Neural cell (in vitro differentiated cells): ENCODE results near the gene SLPI. TPM values are rescaled to one million over a fixed set of nuclear protein-coding genes. Genes with fewer than 3 reads are reported as not detected.

Experiments used
- H2AFZ ChIP-seq: fragments of 200-600, 300-800 bp; sonication (generic), shearing (Covaris generic); 2 replicates; pipeline ENCODE4 v1.6.0; 2014; ENCODE audit warnings: low read depth, mild to moderate bottlenecking, antibody characterized with exemption, low read length, moderate library complexity
- H3F3A ChIP-seq: fragments of 200-600 bp; shearing (Covaris generic); 2 replicates; pipeline ENCODE4 v1.6.1; 2016; ENCODE audit warnings: mild to moderate bottlenecking, moderate library complexity, mixed read lengths, antibody characterized with exemption, low read length; ENCODE audit not compliant: insufficient read depth, poor library complexity, severe bottlenecking
- H3K27ac ChIP-seq: fragments of 200-600, 300-800 bp; sonication (generic), shearing (Covaris generic); 2 replicates; pipeline ENCODE4 v1.5.1; 2014; ENCODE audit warnings: mild to moderate bottlenecking, low read length, moderate library complexity
- H3K27me3 ChIP-seq: fragments of 300-800, 200-600 bp; sonication (generic), shearing (Covaris generic); 2 replicates; pipeline ENCODE4 v1.6.0; 2014; ENCODE audit warnings: mild to moderate bottlenecking, low read depth, low read length, moderate library complexity; ENCODE audit not compliant: insufficient read depth
- H3K36me3 ChIP-seq: fragments of 300-800, 200-600 bp; sonication (generic), shearing (Covaris generic); 2 replicates; pipeline ENCODE4 v1.5.1; 2014; ENCODE audit warnings: mild to moderate bottlenecking, antibody characterized with exemption, low read length, moderate library complexity; ENCODE audit not compliant: insufficient read depth
- H3K4me2 ChIP-seq: fragments of 300-800, 200-600 bp; sonication (generic), shearing (Covaris generic); 2 replicates; pipeline ENCODE4 v1.6.0; 2014; ENCODE audit warnings: mild to moderate bottlenecking, low read length
- H3K4me3 ChIP-seq: fragments of 300-800, 200-600 bp; sonication (generic), shearing (Covaris generic); 2 replicates; pipeline ENCODE4 v1.5.1; 2014; ENCODE audit warnings: mild to moderate bottlenecking, low read length, moderate library complexity
- H3K79me2 ChIP-seq: fragments of 200-600 bp; shearing (Covaris generic); replicated peaks from 2 replicates; pipeline ENCODE4 v1.6.0; 2014; ENCODE audit warnings: mild to moderate bottlenecking, low read length, moderate library complexity; ENCODE audit not compliant: insufficient read depth
- H3K9ac ChIP-seq: fragments of 300-800, 200-600 bp; sonication (generic), shearing (Covaris generic); 2 replicates; pipeline ENCODE4 v1.6.1; 2016; ENCODE audit warnings: mild to moderate bottlenecking, low read length, mixed read lengths
- H3K9me2 ChIP-seq: fragments of 200-600 bp; shearing (Covaris generic); 2 replicates; pipeline ENCODE4 v1.6.1; 2016; ENCODE audit warnings: mild to moderate bottlenecking, low read length, mixed read lengths; ENCODE audit not compliant: insufficient read depth
- H3K9me3 ChIP-seq: fragments of 200-600, 300-800 bp; sonication (generic), shearing (Covaris generic); 2 replicates; pipeline ENCODE4 v1.6.1; 2016; ENCODE audit warnings: mild to moderate bottlenecking, mixed run types, low read length, moderate library complexity, mixed read lengths
- H4K20me1 ChIP-seq: fragments of 200-600 bp; shearing (Covaris generic); 2 replicates; pipeline ENCODE4 v1.6.1; 2016; ENCODE audit warnings: mild to moderate bottlenecking, mixed run types; ENCODE audit not compliant: insufficient read depth
- CTCF ChIP-seq: fragments of 450-650 bp; IDR thresholded peaks from 2 replicates; pipeline ENCODE4 v1.5.1; 2014; ENCODE audit warnings: antibody characterized with exemption, mild to moderate bottlenecking, moderate library complexity; ENCODE audit not compliant: poor library complexity, severe bottlenecking
- EP300 ChIP-seq: fragments of 450-650 bp; conservative IDR thresholded peaks from 2 replicates; pipeline ENCODE4 v1.6.1; 2014; ENCODE audit warnings: antibody characterized with exemption, mild to moderate bottlenecking, moderate library complexity; ENCODE audit not compliant: poor library complexity, severe bottlenecking
- EZH2 ChIP-seq: fragments of 200-600, 300-800 bp; shearing (Covaris generic), sonication (generic); IDR thresholded peaks from 2 replicates; pipeline ENCODE4 v1.6.1; 2014; ENCODE audit warnings: antibody characterized with exemption, low read length, borderline replicate concordance, mild to moderate bottlenecking; ENCODE audit not compliant: insufficient read depth, poor library complexity, severe bottlenecking
- MXI1 ChIP-seq: fragments of 450-650 bp; conservative IDR thresholded peaks from 2 replicates; pipeline ENCODE4 v1.6.1; 2014; ENCODE audit warnings: antibody characterized with exemption, mild to moderate bottlenecking; ENCODE audit not compliant: poor library complexity, severe bottlenecking
- POLR2AphosphoS5 ChIP-seq: IDR thresholded peaks from 2 replicates; pipeline ENCODE4 v1.6.1; 2012
- RAD21 ChIP-seq: fragments of 450-650 bp; conservative IDR thresholded peaks from 2 replicates; pipeline ENCODE4 v1.6.1; 2014; ENCODE audit warnings: antibody characterized with exemption, mild to moderate bottlenecking, moderate library complexity
- REST ChIP-seq: IDR thresholded peaks from 2 replicates; pipeline ENCODE4 v1.6.1; 2012; ENCODE audit warnings: borderline replicate concordance
- SMC3 ChIP-seq: fragments of 450-650 bp; conservative IDR thresholded peaks from 2 replicates; pipeline ENCODE4 v1.6.1; 2014; ENCODE audit warnings: antibody characterized with exemption, mild to moderate bottlenecking, moderate library complexity; ENCODE audit not compliant: poor library complexity
- TAF1 ChIP-seq: IDR thresholded peaks from 2 replicates; pipeline ENCODE4 v1.6.1; 2012; ENCODE audit warnings: low read depth
- polyA plus RNA-seq: library from polyadenylated mRNA; depleted of rRNA; stranded (reverse); fragments of >200 nt; gene quantifications from 2 replicates; pipeline ENCODE4 v1.2.3, GENCODE V29; 2014

The SLPI gene
- polyA plus RNA-seq, 1 donor from 2014 or later: not detected

GRCh38 chr20:45226287-45226686 lies 28.1 kb downstream of the SLPI start:
- no peaks in the 10 kb centered on the region for H3K27me3 ChIP-seq
- H3K36me3 ChIP-seq: no peaks in the 10 kb centered on the region
- no peaks in the 10 kb centered on the region for H3K9me3 ChIP-seq
- H3K79me2 ChIP-seq: no peaks in the 10 kb centered on the region
- no peak overlapping the region for H3K4me3 ChIP-seq
- H2AFZ ChIP-seq: no peak overlapping the region
- no peak overlapping the region for H3K27ac ChIP-seq
- no peaks in the 10 kb centered on the region for H3F3A ChIP-seq
- H3K4me2 ChIP-seq: no peak overlapping the region
- H4K20me1 ChIP-seq: no peaks in the 10 kb centered on the region
- H3K9ac ChIP-seq: no peak overlapping the region
- no peaks in the 10 kb centered on the region for H3K9me2 ChIP-seq
- TF ChIP-seq TAF1: no peak
- TF ChIP-seq EZH2: no peak
- TF ChIP-seq EP300: no peak
- no peak for TF ChIP-seq CTCF
- TF ChIP-seq REST: no peak
- no peak for TF ChIP-seq RAD21
- TF ChIP-seq POLR2AphosphoS5: no peak
- TF ChIP-seq SMC3: no peak
- TF ChIP-seq MXI1: no peak

- no peak for TF ChIP-seq MXI1
- H3K27me3 ChIP-seq: no peaks in the 10 kb centered on the region
- H3K4me2 ChIP-seq: no peak overlapping the region
- no peaks in the 10 kb centered on the region for H3K9me2 ChIP-seq
- H3K4me3 ChIP-seq: no peak overlapping the region
- H3F3A ChIP-seq: no peaks in the 10 kb centered on the region
- no peaks in the 10 kb centered on the region for H3K9me3 ChIP-seq
- no peaks in the 10 kb centered on the region for H3K79me2 ChIP-seq
- H3K27ac ChIP-seq: no peak overlapping the region
- H3K9ac ChIP-seq: no peak overlapping the region
- no peaks in the 10 kb centered on the region for H4K20me1 ChIP-seq
- H3K36me3 ChIP-seq: no peaks in the 10 kb centered on the region
- H2AFZ ChIP-seq: no peak overlapping the region
Observed at GRCh38 chr20:45223136-45223535, 31.2 kb downstream of the SLPI start.

- Histone ChIP-seq H3K79me2 (no peaks in the 10 kb centered on the region), H3K4me2 (no peak within 1 kb of the TSS), H3F3A (no peaks in the 10 kb centered on the region), H4K20me1 (no peaks in the 10 kb centered on the region), H3K27me3 (no peaks in the 10 kb centered on the region), H3K9me2 (no peaks in the 10 kb centered on the region), H3K4me3 (no peak within 1 kb of the TSS), H3K27ac (no peak within 1 kb of the TSS), H3K9me3 (no peaks in the 10 kb centered on the region), H2AFZ (no peak within 1 kb of the TSS), H3K36me3 (no peaks in the 10 kb centered on the region), H3K9ac (no peak within 1 kb of the TSS)
- TF ChIP-seq EZH2 (no peak), MXI1 (no peak), EP300 (no peak), RAD21 (no peak), CTCF (no peak), SMC3 (no peak), TAF1 (no peak), REST (no peak), POLR2AphosphoS5 (no peak)
Observed at GRCh38 chr20:45221076-45221475, 33.3 kb downstream of the SLPI start, which contains the start of gene SEMG2. TSS of gene SEMG2 (plus strand) at chr20:45221373. CDS start at chr20:45221390, 17 bp downstream.
